ENCODE data around the gene SGCD. TPM values are rescaled to one million over a fixed set of nuclear protein-coding genes. Genes with fewer than 3 reads are reported as not detected.

Gene SGCD
- total and polyA plus RNA-seq, 2 of the 4 experiments (the other 2 are of a cell fraction) = 5.8 to 10.6 TPM

- dilution Hi-C loops (cut with HindIII; ENCODE audit: low sequenced_read_pairs, unreplicated experiment) = no loop called here
- intact Hi-C loops (cut with micrococcal nuclease) = loop anchor here (5.0 kb wide), 1 partner anchor 189 kb away; the partner anchor contains the start of gene SGCD
- Histone ChIP-seq H2BK5ac (ENCODE audit: low read depth, low read length, poor library complexity, severe bottlenecking) (peak overlapping the region; percentile 47), H3K14ac (replicated peaks; ENCODE audit: low read depth, low read length) (peak overlapping the region; percentile 81), H3K9ac (ENCODE audit: low read depth, low read length) (peak overlapping the region; percentile 13; the same call in 1 of the 2 replicates), H3K36me3 (ENCODE audit: control insufficient read depth, insufficient read depth, low read length) (peaks cover 5% of the 10 kb centered on the region; the same call in 1 of the 2 replicates), H4K8ac (ENCODE audit: low read depth in 2 of 2, low read length in 2 of 2) (peak overlapping the region; percentile 56 to 61), H2AK9ac (replicated peaks; ENCODE audit: low read depth, low read length, poor library complexity) (no peak overlapping the region), H2BK15ac (ENCODE audit: low read depth, low read length) (peak overlapping the region; percentile 36; the same call in 1 of the 3 replicates), H3K27me3 (ENCODE audit: control insufficient read depth, insufficient read depth, low read length) (no peaks in the 10 kb centered on the region), H4K5ac (ENCODE audit: low read depth, low read length) (peak overlapping the region; percentile 88), H3K4me2 (ENCODE audit: low read depth, low read length) (no peak overlapping the region), H3K18ac (ENCODE audit: low read depth, low read length) (peak overlapping the region; percentile 90), H3K27ac (ENCODE audit: insufficient read depth, low read length) (peak overlapping the region; percentile 93), H2BK20ac (ENCODE audit: low read depth, low read length) (peak overlapping the region; percentile 90), H3K4me1 (ENCODE audit: control insufficient read depth, insufficient read depth, low read length) (peaks cover 15% of the 10 kb centered on the region), H3K4ac (ENCODE audit: low read depth, low read length) (peak overlapping the region; percentile 84), H3K79me1 (ENCODE audit: low read depth in 1 of 2, low read length in 2 of 2) (no peaks in the 10 kb centered on the region), H4K91ac (ENCODE audit: insufficient read depth, low read depth, low read length) (peak overlapping the region; percentile 88), H3K56ac (ENCODE audit: extremely low read depth, insufficient read depth, low read length) (no peak overlapping the region), H3K9me1 (ENCODE audit: insufficient read depth, low read length) (0 out of 2 replicates have a peak, but pooled peaks cover 7% of the 10 kb centered on the region), H3K23ac (ENCODE audit: low read depth, low read length) (peak overlapping the region; percentile 38), H2AK5ac (ENCODE audit: low read depth, low read length) (peak overlapping the region; percentile 46), H2AFZ (replicated peaks; ENCODE audit: low read length, poor library complexity) (no peak overlapping the region), H3K9me3 (ENCODE audit: control insufficient read depth, insufficient read depth, low read length) (no peaks in the 10 kb centered on the region; the same call in 1 of the 2 replicates), H4K20me1 (ENCODE audit: insufficient read depth, low read length) (no peaks in the 10 kb centered on the region), H2BK120ac (ENCODE audit: low read depth, low read length) (peak overlapping the region; percentile 88), H3K4me3 (ENCODE audit: insufficient read depth, low read depth, low read length) (no peak overlapping the region)
- peak; percentile 36 for ATAC-seq (ENCODE audit: low read depth)
- no peak for TF ChIP-seq MXI1 (IDR thresholded peaks at IDR 0.05; ENCODE audit: borderline replicate concordance, low read depth, low read length)
- TF ChIP-seq BHLHE40 (IDR thresholded peaks at IDR 0.05; ENCODE audit: low read depth, low read length) = no peak
- no peak for TF ChIP-seq FOS (IDR thresholded peaks at IDR 0.05; ENCODE audit: low read depth, low read length)
- no peak for TF ChIP-seq SMC3 (IDR thresholded peaks at IDR 0.05; ENCODE audit: low read depth, low read length)
- no peak for TF ChIP-seq ELK1 (IDR thresholded peaks at IDR 0.05; ENCODE audit: borderline replicate concordance, low read depth, low read length)
- no peak for TF ChIP-seq CHD1 (IDR thresholded peaks at IDR 0.05; ENCODE audit: low read depth, low read length)
- TF ChIP-seq MAZ (IDR thresholded peaks at IDR 0.05; ENCODE audit: borderline replicate concordance, low read depth, low read length) = no peak
- no peak for TF ChIP-seq RFX5 (IDR thresholded peaks at IDR 0.05; ENCODE audit: low read depth, low read length)
- no peak for TF ChIP-seq MAFK (IDR thresholded peaks at IDR 0.05; ENCODE audit: low read depth, low read length)
- TF ChIP-seq CTCF (conservative IDR thresholded peaks at IDR 0.05; ENCODE audit: low read depth, low read length) = no peak
- no peak for TF ChIP-seq USF2 (IDR thresholded peaks at IDR 0.05; ENCODE audit: low read depth, low read length)
- no peak for TF ChIP-seq POLR2A (IDR thresholded peaks at IDR 0.05; ENCODE audit: low read depth, low read length)
- no peak for TF ChIP-seq RCOR1 (IDR thresholded peaks at IDR 0.05; ENCODE audit: insufficient replicate concordance, low read length)
- no peak for TF ChIP-seq RAD21 (IDR thresholded peaks at IDR 0.05; ENCODE audit: low read length)
- TF ChIP-seq CEBPB (IDR thresholded peaks at IDR 0.05; ENCODE audit: low read depth, low read length) = no peak
- TF ChIP-seq NFE2L2 (IDR thresholded peaks at IDR 0.05; ENCODE audit: low read depth, low read length) = no peak
- ChIA-PET POLR2A (ENCODE audit: unreplicated experiment) (no interaction called here), CTCF (interaction anchor here (0.6 to 0.9 kb wide), 2 partner anchors 21 to 1233 kb away, joined by 3 read pairs; no protein-coding TSS in a partner anchor)
- peak; percentile 28 for DNase-seq
- no CpG with 5 or more reads among the region's 4 CpGs for WGBS, 2 experiments (ENCODE audit: extremely low coverage in 2 of 2, insufficient read length in 1 of 2)
- in situ Hi-C loops (cut with MboI; ENCODE audit: low sequenced_read_pairs) = no loop called here
- no TSS peak for BruUV-seq (replicated peaks)
These were observed 188.9 kb downstream of the SGCD start for GRCh38 chr5:156515803-156516360.

Measured in IMR-90 (cell line).